ENCODE data around the gene TFF1.

- TF ChIP-seq EZH2 (IDR thresholded peaks at IDR 0.05), result no peak
- TF ChIP-seq POLR2AphosphoS5 (IDR thresholded peaks at IDR 0.05; ENCODE audit: borderline replicate concordance, low read depth, low read length), result no peak
- no peak for TF ChIP-seq FOXP2 (optimal IDR thresholded peaks at IDR 0.05; ENCODE audit: control extremely low read depth, extremely low read length, insufficient read depth)
Measured at GRCh38 chr21:42356046-42356445, 10.3 kb downstream of the TFF1 start.
